ENCODE data around the gene CDK13. TPM values are rescaled to one million over a fixed set of nuclear protein-coding genes. Genes with fewer than 3 reads are reported as not detected.

CDK13 gene
- total and polyA plus RNA-seq, 4 experiments from 2014 or later = 19.5 to 101 (median 71.3) TPM

DNA sequence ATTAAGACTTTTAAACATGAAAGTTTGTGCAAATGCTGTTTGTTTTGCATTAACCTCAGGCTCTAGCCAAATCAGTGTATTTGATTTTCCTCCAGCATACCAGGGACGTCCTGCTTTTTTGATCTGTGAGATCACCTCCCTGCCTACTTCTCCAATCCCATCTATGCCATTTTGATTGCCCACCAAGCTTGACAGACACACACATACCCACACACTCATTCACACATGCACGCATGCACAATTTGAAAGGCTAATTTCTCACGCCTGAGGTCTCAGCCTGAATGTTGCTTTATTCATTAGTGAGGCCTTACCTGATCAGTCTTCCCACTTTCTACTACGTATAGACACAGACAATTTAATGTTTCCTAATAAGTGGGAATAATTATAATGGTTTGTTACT lies 53.5 kb downstream of the CDK13 start:
- no peaks in the 10 kb centered on the region for H3K4me1 ChIP-seq (ENCODE audit: insufficient read depth, low read length)
- no peaks in the 10 kb centered on the region for H3K9me3 ChIP-seq (ENCODE audit: control insufficient read depth in 1 of 2, low read length in 2 of 2)
- H3K27ac ChIP-seq (ENCODE audit: low read depth, low read length) = no peak overlapping the region
- H3K27me3 Mint-ChIP-seq = no peaks in the 10 kb centered on the region
- POLR2A ChIA-PET (ENCODE audit: partially characterized antibody) = no interaction called here
- peaks cover 10% of the 10 kb centered on the region for H3K36me3 ChIP-seq (ENCODE audit: insufficient read depth, low read length)
- peaks cover 25 to 44% of the 10 kb centered on the region in 2 donors for H3K36me3 Mint-ChIP-seq
- H3K4me3 Mint-ChIP-seq = no peak overlapping the region
- DNase-seq = no peak
- no peaks in the 10 kb centered on the region for H3K9me3 Mint-ChIP-seq
- intact Hi-C loops (cut with micrococcal nuclease) = no loop called here
- no peaks in the 10 kb centered on the region for H3K27me3 ChIP-seq (ENCODE audit: insufficient read depth, low read length)
- H3K4me1 Mint-ChIP-seq = peaks cover 6 to 16% (median 8%) of the 10 kb centered on the region in 4 donors
- H3K27ac Mint-ChIP-seq = peak overlapping the region in 1 of 7 donors; percentile 54
- H3K4me3 ChIP-seq (ENCODE audit: low read length in 2 of 2) = no peak overlapping the region
- CTCF ChIA-PET (ENCODE audit: partially characterized antibody) = interaction anchor here (0.7 to 3.4 kb wide), 3 partner anchors 11 to 107 kb away, joined by 3 to 8 read pairs (median 3); no protein-coding TSS in a partner anchor

DNA sequence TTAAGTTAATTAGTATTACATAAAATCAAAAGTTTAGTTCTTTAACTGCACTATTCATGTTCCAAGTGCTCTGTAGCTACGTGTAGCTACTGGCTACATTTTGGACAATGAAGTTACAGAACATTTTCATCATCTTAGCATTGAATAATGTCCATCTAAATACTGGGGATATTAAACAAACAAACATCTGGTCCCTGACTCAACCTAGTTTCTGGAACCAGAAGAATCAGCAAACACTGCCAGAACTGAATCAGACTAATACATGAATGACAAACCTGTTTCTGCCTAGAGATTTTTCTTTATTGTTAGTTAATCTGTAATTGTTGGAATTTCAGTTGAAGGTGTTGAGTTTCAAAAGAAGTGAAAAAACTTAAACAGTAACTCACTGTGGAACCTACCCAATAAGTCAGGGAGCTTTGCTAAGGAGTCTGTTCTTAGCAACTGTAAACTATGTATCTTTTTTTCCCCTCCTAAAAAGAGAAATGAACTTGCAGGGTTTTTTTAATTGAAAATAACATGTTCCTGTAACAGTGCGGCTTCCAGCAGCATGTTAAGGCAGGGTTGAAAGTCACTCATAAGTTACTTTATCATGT lies 58.3 kb downstream of the CDK13 start:
- Mint-ChIP-seq H3K27ac (no peak overlapping the region), H3K27me3 (no peaks in the 10 kb centered on the region), H3K4me3 (no peak overlapping the region), H3K36me3 (peaks cover 26 to 57% of the 10 kb centered on the region in 2 donors), H3K9me3 (no peaks in the 10 kb centered on the region), H3K4me1 (peaks cover 6 to 12% (median 10%) of the 10 kb centered on the region in 4 donors)
- H3K27me3 ChIP-seq (ENCODE audit: insufficient read depth, low read length) = no peaks in the 10 kb centered on the region
- intact Hi-C loops (cut with micrococcal nuclease) = no loop called here
- H3K9me3 ChIP-seq (ENCODE audit: control insufficient read depth in 1 of 2, low read length in 2 of 2) = no peaks in the 10 kb centered on the region
- DNase-seq = no peak
- H3K4me1 ChIP-seq (ENCODE audit: insufficient read depth, low read length) = no peaks in the 10 kb centered on the region
- ChIA-PET CTCF (ENCODE audit: partially characterized antibody) (interaction anchor here (1.5 to 1.6 kb wide), 2 partner anchors 16 to 44 kb away, joined by 4 read pairs; no protein-coding TSS in a partner anchor), POLR2A (ENCODE audit: partially characterized antibody) (no interaction called here)
- no peak overlapping the region for H3K27ac ChIP-seq (ENCODE audit: low read depth, low read length)
- H3K36me3 ChIP-seq (ENCODE audit: insufficient read depth, low read length) = peaks cover 4% of the 10 kb centered on the region
- H3K4me3 ChIP-seq (ENCODE audit: low read length in 2 of 2) = no peak overlapping the region

DNA sequence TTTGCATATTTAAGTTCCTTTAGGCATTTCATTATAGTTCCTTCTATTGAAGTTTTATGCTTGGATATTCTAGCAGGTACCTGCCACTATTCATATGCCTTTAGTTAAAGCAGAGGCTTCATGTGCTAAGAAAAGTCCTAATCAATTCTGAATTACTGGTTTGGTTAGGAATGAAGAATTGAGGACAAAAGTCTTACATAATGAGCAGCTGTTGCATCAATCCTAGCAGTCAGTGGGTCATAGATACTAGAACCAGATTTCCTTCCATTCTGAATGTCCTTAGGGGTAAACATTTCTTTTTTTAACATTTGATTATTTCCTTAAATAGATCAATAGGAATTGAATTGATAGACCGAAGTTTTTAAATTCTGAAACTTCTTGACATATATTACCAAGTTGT lies 59.2 kb downstream of the CDK13 start:
- no peak overlapping the region for H3K27ac ChIP-seq (ENCODE audit: low read depth, low read length)
- Mint-ChIP-seq H3K36me3 (peaks cover 23 to 53% of the 10 kb centered on the region in 2 donors), H3K4me1 (peaks cover 7 to 12% (median 10%) of the 10 kb centered on the region in 4 donors), H3K9me3 (no peaks in the 10 kb centered on the region), H3K4me3 (no peak overlapping the region), H3K27ac (peak overlapping the region in 1 of 7 donors; percentile 15), H3K27me3 (no peaks in the 10 kb centered on the region)
- no peaks in the 10 kb centered on the region for H3K36me3 ChIP-seq (ENCODE audit: insufficient read depth, low read length)
- ChIA-PET POLR2A (ENCODE audit: partially characterized antibody) (no interaction called here), CTCF (ENCODE audit: partially characterized antibody) (interaction anchor here (1.9 kb wide), 1 partner anchor 13 kb away, joined by 4 read pairs; no protein-coding TSS in a partner anchor)
- no peak overlapping the region for H3K4me3 ChIP-seq (ENCODE audit: low read length in 2 of 2)
- H3K9me3 ChIP-seq (ENCODE audit: control insufficient read depth in 1 of 2, low read length in 2 of 2) = no peaks in the 10 kb centered on the region
- intact Hi-C loops (cut with micrococcal nuclease) = no loop called here
- no peak for DNase-seq
- H3K27me3 ChIP-seq (ENCODE audit: insufficient read depth, low read length) = no peaks in the 10 kb centered on the region
- no peaks in the 10 kb centered on the region for H3K4me1 ChIP-seq (ENCODE audit: insufficient read depth, low read length)

DNA sequence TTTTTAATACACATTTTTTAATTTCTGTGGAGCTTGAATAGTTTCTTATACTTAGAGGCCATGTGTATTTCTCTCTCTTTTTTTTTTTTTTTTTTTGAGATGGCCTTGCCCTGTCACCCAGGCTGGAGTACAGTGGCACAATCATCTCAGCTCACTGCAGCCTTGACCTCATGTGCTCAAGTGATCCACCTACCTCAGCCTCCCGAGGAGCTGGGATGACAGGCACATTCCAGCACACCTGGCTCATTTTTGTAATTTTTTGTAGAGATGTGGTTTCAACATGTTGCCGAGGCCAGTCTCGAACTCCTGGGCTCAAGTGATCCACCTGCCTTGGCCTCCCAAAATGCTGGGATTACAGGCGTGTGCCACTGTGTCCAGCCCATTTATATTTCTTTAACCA lies 64.3 kb downstream of the CDK13 start:
- no peaks in the 10 kb centered on the region for H3K27me3 ChIP-seq (ENCODE audit: insufficient read depth, low read length)
- no peak overlapping the region for H3K4me3 ChIP-seq (ENCODE audit: low read length in 2 of 2)
- CTCF ChIA-PET (ENCODE audit: partially characterized antibody) = interaction anchor here (0.8 to 1.4 kb wide), 3 partner anchors 10 to 118 kb away, joined by 3 to 4 read pairs (median 4); no protein-coding TSS in a partner anchor
- H3K27ac ChIP-seq (ENCODE audit: low read depth, low read length) = no peak overlapping the region
- peaks cover 6% of the 10 kb centered on the region for H3K36me3 ChIP-seq (ENCODE audit: insufficient read depth, low read length)
- Mint-ChIP-seq H3K27me3 (no peaks in the 10 kb centered on the region), H3K4me1 (peaks cover 11 to 25% (median 22%) of the 10 kb centered on the region in 4 donors), H3K9me3 (no peaks in the 10 kb centered on the region), H3K4me3 (no peak overlapping the region), H3K27ac (no peak overlapping the region), H3K36me3 (peaks cover 21 to 49% of the 10 kb centered on the region in 2 donors)
- H3K9me3 ChIP-seq (ENCODE audit: control insufficient read depth in 1 of 2, low read length in 2 of 2) = no peaks in the 10 kb centered on the region
- peaks cover 9% of the 10 kb centered on the region for H3K4me1 ChIP-seq (ENCODE audit: insufficient read depth, low read length)
- no peak for DNase-seq
- POLR2A ChIA-PET (ENCODE audit: partially characterized antibody) = no interaction called here
- intact Hi-C loops (cut with micrococcal nuclease) = no loop called here

DNA sequence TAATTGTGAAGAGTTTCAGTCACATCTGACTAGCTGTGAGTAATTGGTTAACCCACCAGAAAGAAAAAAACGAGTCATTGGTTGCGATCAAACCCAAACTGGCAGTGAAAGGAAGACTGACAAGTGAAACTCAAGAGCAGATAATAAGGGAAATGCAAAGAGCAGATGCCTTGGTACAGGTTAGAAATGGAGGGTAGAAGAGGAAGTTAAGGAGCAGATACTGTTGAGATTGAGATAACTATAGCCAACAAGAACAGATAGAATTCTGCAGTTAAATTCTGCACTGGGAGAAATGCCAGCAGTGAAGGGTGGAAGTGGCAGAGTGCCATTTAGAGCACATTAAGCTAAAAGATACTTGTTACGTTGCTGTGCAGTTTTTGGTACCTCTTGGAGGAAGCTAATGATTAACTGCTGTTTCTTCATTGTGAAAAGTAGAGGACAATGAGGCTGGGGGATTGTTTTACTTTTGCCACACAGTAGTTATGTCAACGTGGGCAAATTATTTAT lies 65.8 kb downstream of the CDK13 start:
- Mint-ChIP-seq H3K27ac (peak overlapping the region in 3 of 7 donors; percentile 14 to 60 (median 19)), H3K9me3 (no peaks in the 10 kb centered on the region), H3K4me1 (peaks cover 11 to 29% (median 22%) of the 10 kb centered on the region in 4 donors), H3K27me3 (no peaks in the 10 kb centered on the region), H3K4me3 (no peak overlapping the region), H3K36me3 (peaks cover 18 to 44% of the 10 kb centered on the region in 2 donors)
- POLR2A ChIA-PET (ENCODE audit: partially characterized antibody) = no interaction called here
- no peak for DNase-seq
- H3K4me1 ChIP-seq (ENCODE audit: insufficient read depth, low read length) = peaks cover 9% of the 10 kb centered on the region
- H3K36me3 ChIP-seq (ENCODE audit: insufficient read depth, low read length) = peaks cover 6% of the 10 kb centered on the region
- no peaks in the 10 kb centered on the region for H3K27me3 ChIP-seq (ENCODE audit: insufficient read depth, low read length)
- H3K27ac ChIP-seq (ENCODE audit: low read depth, low read length) = no peak overlapping the region
- H3K4me3 ChIP-seq (ENCODE audit: low read length in 2 of 2) = no peak overlapping the region
- no peaks in the 10 kb centered on the region for H3K9me3 ChIP-seq (ENCODE audit: control insufficient read depth in 1 of 2, low read length in 2 of 2)
- CTCF ChIA-PET (ENCODE audit: partially characterized antibody) = interaction anchor here (0.9 to 1.7 kb wide), 2 partner anchors 37 to 436 kb away, joined by 3 to 5 read pairs; no protein-coding TSS in a partner anchor
- intact Hi-C loops (cut with micrococcal nuclease) = no loop called here

DNA sequence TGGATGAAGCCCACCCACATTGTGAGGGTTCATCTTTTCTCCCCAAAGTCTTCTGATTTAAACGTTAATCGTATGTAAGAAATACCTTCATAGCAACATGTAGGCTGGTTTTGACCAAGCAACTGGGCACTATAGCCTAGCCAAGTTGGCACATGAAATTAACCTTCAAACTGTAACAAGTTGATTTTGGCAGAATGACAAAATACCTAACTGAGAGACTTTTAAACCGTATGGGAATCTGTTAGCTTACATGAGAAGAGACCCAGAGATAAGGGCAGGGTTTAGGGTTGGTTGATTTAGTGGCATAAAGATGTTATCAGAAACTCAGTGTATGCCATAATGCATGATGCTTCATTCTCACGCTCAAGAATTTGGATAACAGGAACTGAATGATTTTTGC lies 69.5 kb downstream of the CDK13 start:
- H3K36me3 Mint-ChIP-seq = peaks cover 24 to 41% of the 10 kb centered on the region in 2 donors
- Histone ChIP-seq H3K27ac (ENCODE audit: low read depth, low read length) (no peak overlapping the region), H3K4me1 (ENCODE audit: insufficient read depth, low read length) (peaks cover 9% of the 10 kb centered on the region), H3K27me3 (ENCODE audit: insufficient read depth, low read length) (no peaks in the 10 kb centered on the region), H3K4me3 (ENCODE audit: low read length in 2 of 2) (no peak overlapping the region), H3K36me3 (ENCODE audit: insufficient read depth, low read length) (peaks cover 6% of the 10 kb centered on the region), H3K9me3 (ENCODE audit: control insufficient read depth in 1 of 2, low read length in 2 of 2) (no peaks in the 10 kb centered on the region)
- H3K4me3 Mint-ChIP-seq = no peak overlapping the region
- POLR2A ChIA-PET (ENCODE audit: partially characterized antibody) = no interaction called here
- H3K27ac Mint-ChIP-seq = peak overlapping the region in 1 of 7 donors; percentile 10
- no peaks in the 10 kb centered on the region for H3K27me3 Mint-ChIP-seq
- DNase-seq = no peak
- H3K9me3 Mint-ChIP-seq = no peaks in the 10 kb centered on the region
- CTCF ChIA-PET (ENCODE audit: partially characterized antibody) = interaction anchor here (1.5 to 2.2 kb wide), 2 partner anchors 68 to 123 kb away, joined by 3 to 6 read pairs; no protein-coding TSS in a partner anchor
- peaks cover 13 to 27% (median 21%) of the 10 kb centered on the region in 4 donors for H3K4me1 Mint-ChIP-seq
- intact Hi-C loops (cut with micrococcal nuclease) = no loop called here

DNA sequence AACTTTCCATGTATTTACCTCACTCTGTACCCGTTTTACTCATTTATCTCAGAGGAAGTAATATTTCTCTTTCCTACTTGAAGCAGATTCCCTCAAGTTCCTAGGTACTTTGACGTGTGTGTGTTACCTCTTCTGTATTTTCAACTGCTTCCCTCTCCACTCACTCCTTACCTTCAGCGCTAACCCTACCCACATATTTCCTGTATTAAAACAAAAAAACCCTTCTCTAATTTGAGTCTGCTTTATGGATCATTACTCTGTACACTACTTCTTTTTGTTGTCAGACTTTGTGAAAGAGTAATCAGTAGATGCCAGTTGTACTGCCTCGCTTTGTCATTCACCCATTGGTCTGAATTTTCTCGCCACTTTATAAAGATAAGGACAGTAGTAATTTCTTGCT lies 74.0 kb downstream of the CDK13 start:
- Histone ChIP-seq H3K9me3 (ENCODE audit: control insufficient read depth in 1 of 2, low read length in 2 of 2) (no peaks in the 10 kb centered on the region), H3K27me3 (ENCODE audit: insufficient read depth, low read length) (no peaks in the 10 kb centered on the region), H3K36me3 (ENCODE audit: insufficient read depth, low read length) (no peaks in the 10 kb centered on the region), H3K4me1 (ENCODE audit: insufficient read depth, low read length) (no peaks in the 10 kb centered on the region), H3K27ac (ENCODE audit: low read depth, low read length) (no peak overlapping the region), H3K4me3 (ENCODE audit: low read length in 2 of 2) (no peak overlapping the region)
- Mint-ChIP-seq H3K36me3 (peaks cover 23 to 43% of the 10 kb centered on the region in 2 donors), H3K27ac (peak overlapping the region in 5 of 7 donors; percentile 2 to 88 (median 38)), H3K27me3 (no peaks in the 10 kb centered on the region), H3K4me1 (peaks cover 7 to 20% (median 14%) of the 10 kb centered on the region in 4 donors), H3K4me3 (no peak overlapping the region), H3K9me3 (no peaks in the 10 kb centered on the region)
- no peak for DNase-seq
- CTCF ChIA-PET (ENCODE audit: partially characterized antibody) = no interaction called here
- POLR2A ChIA-PET (ENCODE audit: partially characterized antibody) = no interaction called here
- intact Hi-C loops (cut with micrococcal nuclease) = no loop called here
